A549 treated with ZK216348 at 1 μM for 4 hours (cell line): ENCODE data around the gene ZNF85. TPM values are rescaled to one million over a fixed set of nuclear protein-coding genes. Genes with fewer than 3 reads are reported as not detected.

Source experiments
- total RNA-seq: library from RNA; stranded (reverse); fragments of 200-300 nt; extraction: Qiagen RNA extraction; gene quantifications from 5 replicates; pipeline ENCODE4 v1.2.3, GENCODE V29; 2022; ENCODE audit warnings: low read depth

ZNF85 gene
- total RNA-seq, result 0.16 TPM in 1 of 5 replicates, not detected in the others

GRCh38 chr19:20923077-20923871, at the start of gene ZNF85:
ZNF85 (plus strand) TSS chr19:20923251; CDS start chr19:20923401, 150 bp downstream.

Other genes starting within 250 kb of the ZNF85 start
- gene ZNF66, start 146.9 kb upstream of the ZNF85 start, total RNA-seq, result not detected in 5 replicates
- 1.1 to 3.6 TPM (median 1.9 TPM) in 5 replicates for gene ZNF430, start 97.4 kb downstream of the ZNF85 start, total RNA-seq
- gene ZNF714, start 159.0 kb downstream of the ZNF85 start, total RNA-seq, result 2.2 to 3.8 TPM (median 3.1 TPM) in 5 replicates
- gene ZNF431, start 218.8 kb downstream of the ZNF85 start, total RNA-seq, result 2.9 to 4.1 TPM (median 3.7 TPM) in 5 replicates